NCI-H146 (cell line): Measurements from ENCODE around the gene RXFP1.

Experiments used
- DNase-seq: peaks from one replicate; lab custom pipeline; 2025; lab: John Stamatoyannopoulos, UW

RXFP1 gene

GRCh38 chr4:158541506-158541905 lies 19.8 kb downstream of the RXFP1 start:
- no peak for DNase-seq

GRCh38 chr4:158543191-158543590 lies 21.5 kb downstream of the RXFP1 start:
- no peak for DNase-seq

- DNase-seq, result no peak
Observed at GRCh38 chr4:158544141-158544540, 22.5 kb downstream of the RXFP1 start.

- DNase-seq, result no peak
Observed at GRCh38 chr4:158553364-158553763, 31.7 kb downstream of the RXFP1 start.

DNA sequence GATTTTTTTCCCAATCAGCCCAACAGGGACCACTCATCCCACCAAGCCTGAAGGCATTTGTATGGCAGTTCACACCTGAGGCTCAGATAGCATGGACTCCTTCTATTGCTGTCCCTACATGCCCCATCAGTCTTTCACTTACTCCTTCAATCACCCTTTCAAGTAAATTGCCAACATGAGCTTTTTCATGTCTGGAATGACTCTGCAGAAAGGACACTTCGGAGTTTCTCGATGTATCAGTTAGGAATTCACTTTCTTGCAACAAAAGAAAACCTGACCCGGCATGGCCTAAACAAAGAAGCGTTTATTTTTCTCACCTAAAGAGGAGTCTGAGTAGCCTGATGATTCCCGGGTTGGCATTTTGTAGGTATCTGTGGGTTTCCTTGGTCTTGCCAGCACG lies 38.6 kb downstream of the RXFP1 start:
- DNase-seq, result no peak

GRCh38 chr4:158566860-158567259 lies 45.2 kb downstream of the RXFP1 start:
- no peak for DNase-seq

DNA sequence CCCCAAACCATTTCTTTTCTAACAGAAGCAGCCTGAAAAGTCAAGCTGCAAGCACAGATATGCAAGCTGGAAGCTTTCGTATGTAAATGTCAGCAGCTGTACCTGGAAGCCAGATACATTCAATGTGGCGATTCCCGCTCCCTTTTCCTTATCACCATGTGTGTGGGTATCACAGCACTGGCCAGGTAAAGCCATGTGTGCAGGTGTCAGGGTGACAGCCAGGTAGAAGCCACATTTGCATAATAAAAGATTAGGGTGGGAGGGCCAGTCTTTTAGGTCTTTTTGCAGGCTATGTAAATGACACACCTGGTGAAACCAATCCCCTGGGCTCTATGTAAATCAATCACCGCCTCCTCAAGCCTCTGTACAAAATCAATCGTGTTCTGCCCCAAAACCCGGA lies 50.1 kb downstream of the RXFP1 start:
- peak; percentile 16 for DNase-seq

GRCh38 chr4:158572608-158573007 lies 50.9 kb downstream of the RXFP1 start:
- no peak for DNase-seq

GRCh38 chr4:158578476-158578875 lies 56.8 kb downstream of the RXFP1 start:
- DNase-seq, result no peak

DNA sequence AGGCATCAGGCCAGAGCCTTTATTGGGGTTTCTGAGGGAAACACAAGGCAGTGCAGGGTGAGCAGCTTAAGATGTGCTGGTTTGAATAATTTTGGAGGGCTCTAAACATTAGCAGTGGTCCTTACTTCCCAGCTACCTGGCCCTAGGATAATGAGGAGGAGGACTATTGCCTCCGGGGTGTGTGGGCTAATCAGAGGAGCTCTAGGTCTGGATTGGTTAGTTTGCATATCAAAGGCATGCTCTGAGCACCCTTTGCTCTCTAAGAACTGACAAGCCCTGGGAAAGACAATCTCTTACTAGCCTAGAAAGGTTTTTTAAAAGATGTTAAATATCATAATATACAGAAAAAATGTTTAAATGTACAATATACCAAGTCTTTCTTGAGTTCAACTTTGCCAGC lies 58.4 kb downstream of the RXFP1 start:
- no peak for DNase-seq

DNA sequence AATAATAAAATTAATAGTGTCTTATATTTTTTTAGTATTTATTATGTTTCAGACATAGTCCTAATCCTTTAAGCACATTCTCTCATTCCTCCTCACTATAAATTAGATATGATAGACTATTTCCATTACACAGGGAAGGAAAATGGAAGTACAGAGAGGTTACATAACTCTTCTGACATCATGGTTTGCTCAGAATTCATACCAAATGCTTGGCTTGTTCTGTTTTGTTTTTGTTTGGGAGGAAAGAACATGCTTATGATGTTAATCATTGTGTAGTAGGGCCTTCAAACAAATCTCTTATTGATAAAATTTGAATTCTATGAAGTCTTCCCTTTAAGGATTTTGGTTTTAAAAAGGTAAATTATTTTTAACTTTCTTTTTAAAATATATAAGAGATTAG lies 59.5 kb downstream of the RXFP1 start:
- DNase-seq, result no peak

DNA sequence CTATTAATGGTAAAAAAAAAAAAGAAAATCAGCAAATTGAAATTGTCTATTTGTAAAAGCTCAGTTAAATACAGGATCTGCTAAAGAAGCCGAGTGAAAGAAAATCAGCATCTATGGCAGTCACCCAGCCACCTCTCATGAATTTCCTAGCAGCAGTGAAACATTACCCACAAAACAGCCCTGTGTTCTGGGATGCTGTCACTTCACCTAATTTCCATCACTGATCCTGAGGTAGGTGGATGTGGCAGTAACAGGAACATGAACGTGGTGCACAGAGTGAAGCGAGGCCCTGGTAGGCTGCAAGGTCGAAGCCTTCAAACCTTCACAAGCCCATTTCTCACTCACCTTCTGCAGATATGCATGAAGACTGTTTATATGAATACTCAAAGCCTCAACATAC lies 65.2 kb downstream of the RXFP1 start:
- no peak for DNase-seq

DNA sequence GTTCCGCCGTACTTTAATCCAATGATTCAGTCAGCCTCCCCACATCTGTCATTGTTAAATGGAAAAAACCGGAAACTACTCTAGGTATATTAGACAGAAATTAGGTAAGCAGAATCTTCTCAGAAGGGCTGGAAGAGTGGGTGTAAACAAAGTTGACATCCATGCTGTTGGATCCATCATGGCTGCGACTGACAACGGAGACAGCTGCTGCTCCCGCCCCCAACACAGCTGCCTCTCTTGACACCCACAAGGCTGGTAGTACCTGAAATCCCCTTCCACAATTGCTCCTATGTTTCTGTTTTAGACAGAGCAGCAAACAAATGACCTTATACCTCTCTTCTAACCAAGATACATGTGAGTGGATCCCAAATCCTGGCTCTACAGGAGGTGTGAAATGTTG lies 66.6 kb downstream of the RXFP1 start:
- no peak for DNase-seq

DNA sequence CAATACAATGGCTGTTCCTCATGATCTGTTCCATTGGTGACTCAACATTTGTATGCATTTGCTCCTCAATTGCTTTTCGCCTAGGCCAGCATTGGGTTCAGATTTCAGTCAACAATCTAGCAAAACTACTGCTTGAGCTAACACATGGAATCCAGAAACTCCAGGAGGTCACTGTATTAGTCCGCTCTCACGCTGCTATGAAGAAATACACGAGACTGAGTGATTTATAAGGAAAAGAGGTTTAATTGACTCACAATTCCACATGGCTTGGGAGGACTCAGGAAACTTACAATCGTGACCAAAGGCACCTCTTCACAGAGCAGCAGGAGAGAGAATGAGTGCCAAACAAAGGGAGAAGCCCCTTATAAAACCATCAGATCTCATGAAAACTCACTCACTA lies 67.1 kb downstream of the RXFP1 start:
- no peak for DNase-seq

GRCh38 chr4:158590306-158590705 lies 68.6 kb downstream of the RXFP1 start:
- DNase-seq, result no peak

GRCh38 chr4:158590824-158591223 lies 69.1 kb downstream of the RXFP1 start:
- DNase-seq, result no peak

- DNase-seq, result no peak
Observed at GRCh38 chr4:158597879-158598596, 76.4 kb downstream of the RXFP1 start.

DNA sequence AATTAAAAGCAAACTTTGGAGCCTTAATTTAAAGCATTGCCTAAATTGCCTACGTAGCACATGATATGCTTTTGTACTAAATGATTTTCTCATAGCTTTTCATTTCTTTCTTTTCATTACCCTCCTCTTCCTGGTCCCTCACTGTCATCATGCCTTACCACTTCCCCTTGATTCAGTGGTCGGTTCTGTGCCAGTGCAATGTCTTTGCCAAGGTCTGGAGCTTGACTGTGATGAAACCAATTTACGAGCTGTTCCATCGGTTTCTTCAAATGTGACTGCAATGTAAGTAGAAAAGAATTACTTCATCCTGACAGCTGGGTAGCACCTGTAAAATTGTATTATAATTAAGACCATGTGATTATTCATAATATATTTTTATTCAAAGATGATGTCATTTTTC lies 77.5 kb downstream of the RXFP1 start:
- DNase-seq, result no peak

DNA sequence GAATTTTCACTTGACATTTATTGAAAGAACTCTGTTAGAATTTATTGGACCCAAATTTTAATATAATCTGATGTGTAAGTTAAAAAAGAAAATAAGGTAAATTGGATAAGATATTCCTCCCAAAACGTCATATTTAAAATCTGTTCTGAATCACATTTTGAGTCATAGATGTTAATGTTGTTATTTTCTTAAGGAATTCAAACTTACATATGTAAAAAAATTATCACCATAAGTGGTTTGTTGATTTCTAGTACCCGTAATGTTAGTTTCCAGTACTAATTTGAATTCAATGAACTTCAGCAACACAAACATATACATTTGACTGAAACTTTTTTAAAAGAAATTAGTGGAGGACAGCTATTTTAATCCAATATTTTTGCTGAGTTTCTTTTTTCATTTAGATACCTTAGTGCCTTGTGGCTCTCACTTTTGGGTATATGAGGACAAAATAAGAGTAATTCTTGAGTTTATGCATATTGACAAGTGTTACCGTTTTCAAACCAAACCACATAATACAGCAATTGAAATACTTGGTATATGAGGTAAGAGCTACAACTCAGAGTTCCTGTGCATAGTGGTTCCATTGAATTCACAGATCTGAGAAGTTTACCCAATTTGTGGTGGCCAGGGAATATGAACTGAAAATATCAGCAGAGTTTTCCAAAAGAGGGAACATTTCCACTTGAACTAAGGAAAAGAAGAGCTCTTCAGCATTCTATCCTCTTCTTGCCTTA lies 78.2 kb downstream of the RXFP1 start:
- no peak for DNase-seq

GRCh38 chr4:158604369-158604768 lies 82.7 kb downstream of the RXFP1 start:
- no peak for DNase-seq

DNA sequence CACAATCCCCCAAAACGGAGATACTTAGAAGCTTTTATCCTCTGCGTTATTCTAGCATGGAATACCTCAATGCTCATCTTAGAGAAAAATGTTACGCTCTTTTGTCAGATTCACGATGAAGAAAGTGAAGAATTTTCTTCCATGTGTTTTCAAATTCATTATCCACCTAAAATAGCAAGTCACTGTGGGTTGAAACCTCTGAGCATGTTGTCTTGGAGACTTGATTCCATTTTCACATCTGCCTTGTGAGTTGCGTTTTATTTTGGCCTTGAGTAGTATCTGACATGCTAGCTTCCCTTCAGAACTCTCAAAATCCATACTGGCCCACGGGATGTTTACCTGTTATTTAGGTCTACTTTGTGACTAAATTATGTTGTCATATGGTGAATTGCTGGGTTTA lies 83.7 kb downstream of the RXFP1 start:
- no peak for DNase-seq

DNA sequence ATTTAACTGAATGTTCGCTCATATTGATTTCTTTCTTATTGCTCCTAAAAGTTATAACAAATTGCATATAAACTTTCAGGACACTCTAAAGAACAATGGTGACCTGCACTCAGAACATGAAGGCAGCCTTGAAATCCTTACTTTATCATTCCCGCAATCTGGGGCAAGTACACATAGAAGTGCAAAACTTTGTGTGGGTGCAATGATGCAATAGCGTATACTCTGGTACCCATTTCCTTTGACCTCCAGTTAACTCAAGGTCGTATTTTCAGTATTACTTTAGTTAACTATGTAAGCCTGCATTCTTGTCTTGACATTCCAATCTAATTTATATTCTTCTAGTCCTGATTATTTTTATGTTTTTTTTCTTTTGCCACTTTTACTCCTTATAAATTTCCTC lies 85.3 kb downstream of the RXFP1 start:
- no peak for DNase-seq

DNA sequence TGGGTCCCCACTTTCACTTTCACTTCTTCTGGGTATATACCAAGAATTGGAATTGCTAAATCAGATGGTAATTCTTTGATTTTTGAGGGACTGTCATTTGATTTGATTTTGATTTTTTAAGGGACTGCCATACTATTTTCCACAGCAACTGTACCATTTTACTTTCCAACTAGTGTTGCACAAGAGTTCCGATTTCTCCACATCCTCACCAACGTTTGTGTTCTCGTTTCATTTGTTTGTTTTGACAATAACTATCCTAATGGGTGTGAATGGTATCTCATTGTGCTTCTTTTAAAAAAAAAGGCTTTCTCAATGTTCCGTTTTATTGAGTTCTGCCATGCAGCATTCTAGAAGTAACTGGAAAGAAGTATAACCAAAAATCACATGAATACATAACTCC lies 87.4 kb downstream of the RXFP1 start:
- DNase-seq, result no peak

DNA sequence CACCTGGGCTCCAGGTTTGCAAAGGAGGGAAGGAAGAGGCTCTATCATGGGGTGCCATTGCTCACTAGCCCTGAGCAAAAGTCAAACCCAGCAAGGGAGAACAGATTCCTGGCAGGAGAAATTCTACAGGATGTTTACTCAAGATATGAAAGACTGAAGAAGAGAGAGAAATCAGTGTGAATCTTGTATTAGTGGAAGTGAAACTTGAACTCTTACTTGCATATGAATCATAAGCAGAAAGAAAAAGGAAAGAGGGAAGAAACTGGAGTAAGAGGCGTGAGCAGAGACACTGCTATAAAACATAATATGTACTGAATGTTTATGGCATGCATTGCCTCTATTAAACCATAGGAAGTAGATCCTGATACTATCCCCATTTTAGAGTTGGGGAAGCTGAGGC lies 89.1 kb downstream of the RXFP1 start:
- DNase-seq, result no peak
